BLaER1 treated with 17β-estradiol and CSF1 and Interleukin-3, amounts not matched to agents 10 nM and 100 nM (cell line): ENCODE measurements around the gene TMC2.

Experiments
- H3K27ac ChIP-seq, 11 experiments: shearing (Covaris generic); formaldehyde crosslinking; 2 replicates each; pipeline ENCODE4 v1.8.1; 2022
- H3K27me3 ChIP-seq, 11 experiments: shearing (Covaris generic); formaldehyde crosslinking; 2 replicates each; pipeline ENCODE4 v1.8.1; 2022
- H3K36me3 ChIP-seq, 11 experiments: shearing (Covaris generic); formaldehyde crosslinking; 2 replicates each; pipeline ENCODE4 v1.8.1; 2022
- H3K4me1 ChIP-seq, 10 experiments: shearing (Covaris generic); formaldehyde crosslinking; 2 replicates each; pipeline ENCODE4 v1.8.1; 2022
- H3K4me2 ChIP-seq, 11 experiments: shearing (Covaris generic); formaldehyde crosslinking; 2 replicates each; pipeline ENCODE4 v1.8.1; 2022
- H3K4me3 ChIP-seq, 10 experiments: shearing (Covaris generic); formaldehyde crosslinking; 2 replicates each; pipeline ENCODE4 v1.8.1; 2022
- H3K9ac ChIP-seq, 11 experiments: shearing (Covaris generic); formaldehyde crosslinking; 2 replicates each; pipeline ENCODE4 v1.8.1; 2022
- H3K9me3 ChIP-seq, 11 experiments: shearing (Covaris generic); formaldehyde crosslinking; replicated peaks in 1 of 11; 2 replicates each; pipeline ENCODE4 v1.8.1; 2022
- H4K20me1 ChIP-seq, 11 experiments: shearing (Covaris generic); formaldehyde crosslinking; 2 replicates each; pipeline ENCODE4 v1.8.1; 2022
- Cebpa-rat ChIP-seq, 11 experiments: shearing (Covaris generic); IDR thresholded peaks; 2 replicates each; pipeline ENCODE4 v1.8.1; 2022

Gene TMC2

DNA sequence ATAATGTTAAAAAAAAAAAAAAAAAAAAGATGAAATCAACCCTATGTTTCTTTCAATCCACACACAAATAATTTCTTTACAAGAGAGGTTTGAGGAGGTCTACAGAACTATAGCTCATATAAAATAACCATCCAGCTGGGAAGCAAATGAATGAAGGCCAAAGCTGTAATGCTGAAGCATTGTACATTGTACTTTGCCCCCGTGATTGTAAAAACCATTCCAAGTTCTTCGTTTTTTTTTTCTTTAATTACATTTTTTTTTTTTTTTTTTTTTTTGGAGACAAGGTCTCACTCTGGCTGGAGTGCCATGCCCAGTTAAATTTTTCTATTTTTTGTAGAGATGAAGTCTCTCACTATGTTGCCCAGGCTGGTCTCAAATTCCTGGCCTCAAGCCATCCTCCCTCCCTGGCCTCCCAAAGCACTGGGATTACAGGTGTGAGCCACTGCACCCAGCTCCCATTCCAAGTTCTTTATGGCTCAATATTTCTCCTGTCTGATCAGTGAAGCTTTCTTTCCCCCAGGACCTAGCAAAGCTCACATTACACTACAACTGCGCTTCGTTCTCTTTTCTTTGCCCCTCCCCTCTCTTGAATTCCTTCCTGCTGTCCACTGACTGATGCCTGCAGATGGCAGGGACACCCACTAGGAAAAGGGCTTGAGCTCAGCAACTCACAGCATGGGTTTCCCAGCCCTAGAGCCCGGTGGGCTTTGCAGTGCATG, 63.1 kb downstream of the TMC2 start:
- no peaks in the 10 kb centered on the region for H3K4me1 ChIP-seq
- H3K4me2 ChIP-seq = no peak overlapping the region
- H3K9ac ChIP-seq = no peak overlapping the region
- H3K9me3 ChIP-seq = no peaks in the 10 kb centered on the region; a peak in 1 of 22 replicates
- no peak for TF ChIP-seq Cebpa-rat (IDR thresholded peaks at IDR 0.05)
- H4K20me1 ChIP-seq = no peaks in the 10 kb centered on the region
- H3K36me3 ChIP-seq = no peaks in the 10 kb centered on the region
- no peak overlapping the region for H3K27ac ChIP-seq
- no peak overlapping the region for H3K4me3 ChIP-seq
- H3K27me3 ChIP-seq = no peaks in the 10 kb centered on the region

- H4K20me1 ChIP-seq = no peaks in the 10 kb centered on the region
- TF ChIP-seq Cebpa-rat (IDR thresholded peaks at IDR 0.05) = no peak
- H3K27ac ChIP-seq = no peak overlapping the region
- peaks cover 16 to 24% (median 19%) of the 10 kb centered on the region in 11 experiments for H3K9me3 ChIP-seq
- no peaks in the 10 kb centered on the region for H3K27me3 ChIP-seq
- H3K4me2 ChIP-seq = no peak overlapping the region
- no peaks in the 10 kb centered on the region for H3K4me1 ChIP-seq
- H3K9ac ChIP-seq = no peak overlapping the region
- no peak overlapping the region for H3K4me3 ChIP-seq
- no peaks in the 10 kb centered on the region for H3K36me3 ChIP-seq
Measured at GRCh38 chr20:2602046-2602735, 65.8 kb downstream of the TMC2 start.

DNA sequence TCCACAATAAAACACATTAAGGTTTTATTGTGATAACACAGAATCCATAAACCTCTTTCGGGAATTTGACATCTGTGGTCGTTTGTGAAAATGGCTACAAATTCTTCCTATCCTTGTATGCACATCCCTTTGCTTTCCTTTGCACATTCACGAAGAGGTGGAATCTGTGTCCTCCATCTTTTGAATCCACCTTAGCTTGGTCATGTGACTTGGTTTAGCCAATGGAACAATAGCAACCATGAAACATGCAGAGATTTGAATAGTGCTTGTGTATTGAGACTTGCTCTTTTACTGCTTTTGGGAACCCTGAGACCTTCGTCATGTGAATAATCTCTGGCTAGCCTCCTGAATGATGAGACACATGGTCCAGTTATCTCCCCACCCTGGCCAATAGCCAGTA, 66.4 kb downstream of the TMC2 start:
- H3K27ac ChIP-seq = no peak overlapping the region
- no peak overlapping the region for H3K9ac ChIP-seq
- H3K36me3 ChIP-seq = no peaks in the 10 kb centered on the region
- H3K4me3 ChIP-seq = no peak overlapping the region
- TF ChIP-seq Cebpa-rat (IDR thresholded peaks at IDR 0.05) = no peak
- H4K20me1 ChIP-seq = no peaks in the 10 kb centered on the region
- H3K4me2 ChIP-seq = no peak overlapping the region
- no peaks in the 10 kb centered on the region for H3K4me1 ChIP-seq
- H3K9me3 ChIP-seq = peaks cover 21 to 29% (median 24%) of the 10 kb centered on the region in 11 experiments
- no peaks in the 10 kb centered on the region for H3K27me3 ChIP-seq

DNA sequence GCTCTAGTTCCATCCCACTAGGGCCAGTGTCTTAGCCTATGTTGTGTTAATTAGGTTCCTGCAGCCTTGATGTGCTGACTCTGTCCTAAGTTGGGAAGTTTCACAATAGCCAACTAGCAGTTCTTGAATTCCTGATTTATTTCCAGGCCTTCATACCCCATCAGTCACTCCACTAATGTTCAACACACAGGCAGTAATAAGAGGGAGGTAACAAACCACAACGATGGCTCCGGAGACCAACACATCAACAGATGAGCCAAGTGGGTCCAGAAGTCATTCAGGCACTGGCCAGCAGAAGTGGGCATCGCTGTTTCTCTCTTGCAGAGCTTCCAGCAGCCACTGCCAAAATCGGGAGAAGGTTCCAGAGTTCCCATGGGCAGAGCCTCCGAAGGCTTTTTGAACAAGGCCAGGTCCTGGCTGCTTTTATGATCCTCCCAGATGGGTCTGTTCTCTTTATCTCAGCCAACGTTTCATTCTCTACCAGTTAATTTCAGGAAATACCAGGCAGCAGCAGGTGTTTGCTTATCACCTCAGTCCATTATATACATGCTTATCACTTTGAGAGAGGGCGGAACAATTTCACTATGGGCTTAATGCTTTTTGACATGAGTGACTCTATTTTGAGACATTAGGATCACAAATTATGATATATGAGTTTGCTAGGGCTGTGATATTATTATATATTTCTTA, 67.6 kb downstream of the TMC2 start:
- no peaks in the 10 kb centered on the region for H3K4me1 ChIP-seq
- no peaks in the 10 kb centered on the region for H3K27me3 ChIP-seq
- no peak overlapping the region for H3K4me3 ChIP-seq
- TF ChIP-seq Cebpa-rat (IDR thresholded peaks at IDR 0.05) = no peak
- peaks cover 21 to 32% (median 25%) of the 10 kb centered on the region in 11 experiments for H3K9me3 ChIP-seq
- no peak overlapping the region for H3K4me2 ChIP-seq
- no peak overlapping the region for H3K9ac ChIP-seq
- H3K27ac ChIP-seq = no peak overlapping the region
- no peaks in the 10 kb centered on the region for H4K20me1 ChIP-seq
- no peaks in the 10 kb centered on the region for H3K36me3 ChIP-seq

- Histone ChIP-seq H3K4me3 (no peak overlapping the region), H3K4me1 (no peaks in the 10 kb centered on the region), H3K27ac (no peak overlapping the region), H3K4me2 (no peak overlapping the region), H3K9ac (no peak overlapping the region), H3K9me3 (peaks cover 21 to 32% (median 25%) of the 10 kb centered on the region in 11 experiments), H4K20me1 (no peaks in the 10 kb centered on the region), H3K27me3 (no peaks in the 10 kb centered on the region), H3K36me3 (no peaks in the 10 kb centered on the region)
- no peak for TF ChIP-seq Cebpa-rat (IDR thresholded peaks at IDR 0.05)
Measured at GRCh38 chr20:2604506-2604835, 68.1 kb downstream of the TMC2 start.

- Histone ChIP-seq H3K4me1 (no peaks in the 10 kb centered on the region), H4K20me1 (no peaks in the 10 kb centered on the region)
- TF ChIP-seq Cebpa-rat (IDR thresholded peaks at IDR 0.05) = no peak
Measured at GRCh38 chr20:2606507-2607006, 70.2 kb downstream of the TMC2 start.

DNA sequence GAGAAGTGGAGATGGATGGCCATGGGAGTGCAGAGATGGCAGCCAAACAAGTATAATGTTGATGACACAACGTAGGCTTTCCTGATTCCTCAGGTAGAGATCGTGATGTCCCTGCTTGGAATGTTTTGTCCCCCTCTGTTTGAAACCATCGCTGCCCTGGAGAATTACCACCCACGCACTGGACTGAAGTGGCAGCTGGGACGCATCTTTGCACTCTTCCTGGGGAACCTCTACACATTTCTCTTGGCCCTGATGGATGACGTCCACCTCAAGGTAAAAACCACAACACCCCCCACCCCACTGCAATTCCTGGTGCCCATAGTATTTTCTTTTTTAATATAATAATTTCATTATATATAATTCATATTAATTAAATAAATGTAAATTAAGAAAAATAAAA, 74.0 kb downstream of the TMC2 start:
- Histone ChIP-seq H3K4me3 (no peak overlapping the region), H3K4me1 (no peaks in the 10 kb centered on the region), H3K27ac (no peak overlapping the region), H3K36me3 (no peaks in the 10 kb centered on the region), H3K4me2 (no peak overlapping the region), H3K27me3 (no peaks in the 10 kb centered on the region), H3K9ac (no peak overlapping the region), H4K20me1 (no peaks in the 10 kb centered on the region), H3K9me3 (peaks cover 21 to 32% (median 24%) of the 10 kb centered on the region in 11 experiments)
- TF ChIP-seq Cebpa-rat (IDR thresholded peaks at IDR 0.05) = no peak

More at GRCh38 chr20:2606507-2607006, 70.2 kb downstream of the TMC2 start:
- no peaks in the 10 kb centered on the region for H3K36me3 ChIP-seq
- H3K9me3 ChIP-seq = peaks cover 21 to 32% (median 25%) of the 10 kb centered on the region in 11 experiments
- no peak overlapping the region for H3K9ac ChIP-seq
- no peak overlapping the region for H3K27ac ChIP-seq
- no peak overlapping the region for H3K4me2 ChIP-seq
- H3K27me3 ChIP-seq = no peaks in the 10 kb centered on the region
- no peak overlapping the region for H3K4me3 ChIP-seq

- Histone ChIP-seq H3K36me3 (no peaks in the 10 kb centered on the region), H3K27ac (no peak overlapping the region), H3K4me2 (no peak overlapping the region), H3K9ac (no peak overlapping the region), H3K4me3 (no peak overlapping the region), H3K27me3 (no peaks in the 10 kb centered on the region), H3K9me3 (peaks cover 13 to 24% (median 16%) of the 10 kb centered on the region in 11 experiments), H3K4me1 (no peaks in the 10 kb centered on the region), H4K20me1 (no peaks in the 10 kb centered on the region)
- TF ChIP-seq Cebpa-rat (IDR thresholded peaks at IDR 0.05) = no peak
Measured at GRCh38 chr20:2610941-2611720, 74.8 kb downstream of the TMC2 start.

- no peak for TF ChIP-seq Cebpa-rat (IDR thresholded peaks at IDR 0.05)
- no peak overlapping the region for H3K4me3 ChIP-seq
- no peaks in the 10 kb centered on the region for H3K36me3 ChIP-seq
- H3K9me3 ChIP-seq = peaks cover 4 to 14% (median 8%) of the 10 kb centered on the region in 11 experiments
- no peak overlapping the region for H3K9ac ChIP-seq
- no peaks in the 10 kb centered on the region for H3K4me1 ChIP-seq
- no peak overlapping the region for H3K4me2 ChIP-seq
- no peaks in the 10 kb centered on the region for H3K27me3 ChIP-seq
- no peaks in the 10 kb centered on the region for H4K20me1 ChIP-seq
- no peak overlapping the region for H3K27ac ChIP-seq
Measured at GRCh38 chr20:2612073-2612472, 75.7 kb downstream of the TMC2 start.
